SKM-1 treated with dmso at 0.1 percent for 144 hours (cell line): Measurements from ENCODE around the gene PRDX5.
"Not testable (repeated sequence)": the region's sequence is repeated elsewhere in the genome, so short reads cannot be mapped to it uniquely, and the experiment has no call there.

Experiments used
- DNase-seq: peaks from one replicate; lab custom pipeline; 2025; ENCODE audit not compliant: unreplicated experiment; lab: John Stamatoyannopoulos, UW

PRDX5 gene

DNA sequence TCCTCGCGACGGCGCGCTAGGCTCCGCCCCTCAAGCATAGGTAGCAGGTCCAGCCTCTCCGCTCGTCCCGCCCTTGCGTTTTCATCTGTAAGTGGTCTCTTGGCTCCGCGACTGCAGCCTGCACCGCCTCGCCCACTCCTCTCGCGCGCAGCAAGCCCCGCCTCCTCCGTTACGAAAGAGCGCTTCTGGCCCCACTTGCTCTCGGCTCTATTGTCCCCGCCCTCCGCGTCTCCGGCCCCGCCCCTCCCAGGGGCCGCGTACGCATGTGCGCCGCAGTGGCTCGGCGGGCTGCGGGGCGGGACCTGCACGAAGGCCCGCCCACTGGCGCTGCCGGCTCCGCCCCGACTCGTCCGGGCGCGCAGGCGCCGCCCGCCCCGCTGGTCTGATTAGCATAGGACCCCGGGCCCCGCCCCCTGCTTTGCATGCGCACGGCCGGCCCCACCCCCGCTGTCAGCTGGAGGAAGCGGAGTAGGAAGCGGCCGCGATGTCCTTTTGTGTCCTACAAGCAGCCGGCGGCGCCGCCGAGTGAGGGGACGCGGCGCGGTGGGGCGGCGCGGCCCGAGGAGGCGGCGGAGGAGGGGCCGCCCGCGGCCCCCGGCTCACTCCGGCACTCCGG, 12.7 kb upstream of the PRDX5 start, which contains the start of gene ESRRA:
TSS of gene ESRRA (plus strand) at position 450 of the 616 bp plus-strand sequence. CDS start 1,656 bp downstream, outside the sequence.
- DNase-seq: peak; percentile 100

DNA sequence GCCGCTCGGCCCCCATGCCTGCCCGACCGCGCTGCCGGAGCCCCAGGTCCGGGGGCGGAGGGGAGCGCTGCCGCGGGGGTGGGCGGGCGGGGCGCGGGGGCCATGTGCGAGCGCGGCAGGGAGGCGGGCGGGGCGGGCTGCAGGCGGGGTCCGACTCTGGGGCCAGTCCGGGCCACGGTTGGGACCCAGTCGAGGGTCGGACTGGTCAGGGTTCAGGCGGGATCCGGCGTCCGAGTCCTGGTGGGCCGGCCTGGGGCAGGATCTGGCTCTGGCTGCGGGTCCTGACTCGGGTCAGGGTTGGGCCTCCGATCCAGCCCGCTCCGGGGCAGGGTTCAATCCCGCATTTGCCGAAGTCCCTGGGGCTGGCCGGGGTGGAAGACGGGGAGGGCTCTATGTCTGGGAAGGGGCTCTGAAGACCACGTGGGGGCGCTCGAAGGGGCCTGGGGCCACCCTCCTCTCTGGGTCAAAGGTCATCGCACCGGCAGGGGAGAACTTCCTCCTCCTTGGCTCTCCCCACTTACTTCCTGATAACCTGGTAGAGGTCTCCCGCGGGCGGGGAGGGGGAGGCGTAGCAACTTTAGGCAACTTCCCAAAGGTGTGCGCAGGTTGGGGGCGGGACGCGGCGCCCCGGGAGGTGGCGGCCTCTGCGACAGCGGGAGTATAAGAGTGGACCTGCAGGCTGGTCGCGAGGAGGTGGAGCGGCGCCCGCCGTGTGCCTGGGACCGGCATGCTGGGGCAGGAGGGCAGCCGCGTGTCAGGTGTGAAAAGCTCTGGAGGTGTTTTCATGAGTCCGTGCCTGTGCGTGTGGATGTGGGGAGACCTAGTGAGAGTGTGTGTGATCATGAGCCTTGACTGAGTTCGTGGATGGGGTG, 12.0 kb upstream of the PRDX5 start:
- DNase-seq: peak; percentile 82

DNA sequence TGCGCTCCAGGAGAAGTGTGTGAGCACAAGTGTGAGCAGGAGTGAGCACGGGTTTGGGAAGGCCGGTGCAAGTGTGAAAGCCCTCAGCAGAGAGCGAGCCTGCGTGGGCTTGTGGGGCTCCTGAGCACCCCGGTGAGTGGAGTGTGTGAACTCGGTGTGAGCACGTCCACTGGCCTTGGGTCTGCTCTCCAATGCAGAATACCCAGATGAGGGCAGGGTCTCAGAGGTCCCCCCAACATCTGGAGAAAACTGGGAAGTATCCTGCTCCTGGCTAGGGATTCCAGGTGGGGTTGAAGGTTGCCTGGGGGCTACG, 11.4 kb upstream of the PRDX5 start:
- no peak for DNase-seq

DNA sequence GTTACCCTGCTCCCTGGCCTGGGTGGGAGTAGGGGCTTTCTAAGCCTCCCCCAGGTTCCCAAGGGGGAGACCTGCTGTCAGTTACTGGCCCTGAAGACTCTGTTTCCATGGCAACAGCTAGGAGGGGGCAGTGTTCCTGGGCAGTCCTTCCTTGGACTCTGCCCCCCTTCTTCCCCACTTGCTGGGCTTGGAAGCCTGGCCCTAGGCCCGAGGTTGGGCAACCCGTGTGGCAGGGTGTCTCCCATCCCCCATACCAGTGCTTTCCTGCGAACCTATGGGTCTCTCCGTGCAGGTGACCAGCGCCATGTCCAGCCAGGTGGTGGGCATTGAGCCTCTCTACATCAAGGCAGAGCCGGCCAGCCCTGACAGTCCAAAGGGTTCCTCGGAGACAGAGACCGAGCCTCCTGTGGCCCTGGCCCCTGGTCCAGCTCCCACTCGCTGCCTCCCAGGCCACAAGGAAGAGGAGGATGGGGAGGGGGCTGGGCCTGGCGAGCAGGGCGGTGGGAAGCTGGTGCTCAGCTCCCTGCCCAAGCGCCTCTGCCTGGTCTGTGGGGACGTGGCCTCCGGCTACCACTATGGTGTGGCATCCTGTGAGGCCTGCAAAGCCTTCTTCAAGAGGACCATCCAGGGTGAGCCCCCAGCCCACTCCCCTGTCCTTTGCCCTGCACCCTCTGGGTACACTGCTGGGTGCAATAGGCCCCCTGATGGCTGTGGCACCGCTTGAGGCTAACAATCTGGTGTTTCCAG, 10.9 kb upstream of the PRDX5 start:
- DNase-seq: no peak

DNA sequence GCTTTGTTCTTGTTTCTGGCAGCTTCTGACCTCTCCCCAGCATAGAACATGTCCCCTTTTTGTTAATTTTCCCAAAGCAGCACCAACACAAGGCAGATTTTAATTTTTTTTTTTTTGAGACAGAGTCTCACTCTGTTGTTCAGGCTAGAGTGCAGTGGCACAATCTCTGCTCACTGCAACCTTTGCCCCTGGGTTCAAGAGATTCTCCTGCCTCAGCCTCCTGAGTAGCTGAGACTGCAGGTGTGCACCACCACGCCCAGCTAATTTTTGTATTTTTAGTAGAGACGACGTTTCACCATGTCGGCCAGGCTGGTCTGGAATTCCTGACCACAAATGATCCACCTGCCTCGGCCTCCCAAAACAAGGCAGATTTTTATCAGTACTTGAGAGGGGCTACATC, 10.1 kb upstream of the PRDX5 start:
- not testable (repeated sequence) for DNase-seq

DNA sequence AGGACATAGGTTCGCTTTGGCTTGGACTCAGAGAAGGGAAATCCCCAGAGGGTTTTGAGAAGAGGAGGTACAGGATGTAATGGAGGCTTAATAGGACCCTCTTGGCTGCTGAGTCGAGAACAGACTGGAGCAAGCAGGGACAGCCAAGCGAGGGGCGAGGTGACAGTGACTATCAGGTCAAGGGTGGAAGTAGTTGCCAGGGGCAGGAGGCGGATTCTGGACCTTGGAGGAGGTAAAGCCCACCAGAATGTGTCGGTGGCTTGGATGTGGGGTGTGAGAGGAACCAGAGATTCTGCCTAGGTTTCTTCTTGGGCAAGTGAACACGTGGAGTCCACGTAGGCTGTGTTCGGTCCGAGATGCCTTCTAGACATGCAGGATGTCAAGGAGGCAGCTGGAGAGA, 5.0 kb upstream of the PRDX5 start:
- DNase-seq: no peak

DNA sequence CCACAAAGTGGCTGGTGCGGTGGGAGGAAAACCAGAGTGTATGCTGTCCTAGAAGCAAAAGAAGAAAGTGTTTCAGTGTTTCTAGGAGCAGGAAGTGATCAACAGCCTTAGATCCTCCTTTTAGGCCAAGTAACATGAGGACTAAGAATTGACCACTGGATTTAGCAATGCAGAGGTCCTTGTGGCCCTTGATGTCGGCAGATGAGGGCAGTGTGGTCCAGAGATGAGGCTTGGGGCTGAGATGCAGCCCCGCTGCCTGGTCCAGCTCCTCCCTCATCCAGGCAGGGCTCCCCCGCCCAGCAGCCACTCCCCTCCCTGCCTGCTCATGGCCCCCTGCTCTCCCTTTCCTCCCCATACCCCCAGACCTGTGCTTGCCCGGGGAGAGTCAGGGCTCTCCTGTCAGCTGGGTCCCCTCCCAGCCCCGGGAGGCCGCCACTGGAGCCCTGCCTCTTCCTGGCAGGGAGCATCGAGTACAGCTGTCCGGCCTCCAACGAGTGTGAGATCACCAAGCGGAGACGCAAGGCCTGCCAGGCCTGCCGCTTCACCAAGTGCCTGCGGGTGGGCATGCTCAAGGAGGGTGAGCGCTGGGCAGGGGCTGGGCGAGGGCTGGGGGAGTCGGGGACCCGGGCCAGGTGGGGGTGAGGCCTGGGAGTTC, 4.3 kb upstream of the PRDX5 start:
- no peak for DNase-seq

DNA sequence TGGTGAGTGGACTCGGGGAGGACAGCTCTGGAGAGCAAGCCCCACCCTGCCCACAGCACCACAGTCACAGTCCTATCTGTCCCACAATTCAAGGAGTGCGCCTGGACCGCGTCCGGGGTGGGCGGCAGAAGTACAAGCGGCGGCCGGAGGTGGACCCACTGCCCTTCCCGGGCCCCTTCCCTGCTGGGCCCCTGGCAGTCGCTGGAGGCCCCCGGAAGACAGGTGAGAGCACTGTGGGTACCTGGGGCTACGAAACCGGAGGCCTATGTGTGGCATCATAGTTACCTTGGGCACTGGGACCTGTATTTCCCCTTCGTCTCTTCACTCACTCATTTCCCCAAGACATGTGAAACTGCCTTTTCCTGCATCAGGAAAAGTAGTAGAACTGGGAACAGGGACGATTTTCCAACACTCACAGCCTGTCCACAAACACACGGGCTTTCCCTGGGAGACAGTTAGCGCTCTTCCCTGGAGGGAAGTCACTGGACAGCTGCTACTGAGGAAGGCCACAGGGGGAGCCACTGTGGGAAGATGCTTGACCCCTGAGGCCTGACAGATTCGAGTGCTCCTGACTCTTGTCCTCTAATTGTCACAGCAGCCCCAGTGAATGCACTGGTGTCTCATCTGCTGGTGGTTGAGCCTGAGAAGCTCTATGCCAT, 3.6 kb upstream of the PRDX5 start:
- no peak for DNase-seq

DNA sequence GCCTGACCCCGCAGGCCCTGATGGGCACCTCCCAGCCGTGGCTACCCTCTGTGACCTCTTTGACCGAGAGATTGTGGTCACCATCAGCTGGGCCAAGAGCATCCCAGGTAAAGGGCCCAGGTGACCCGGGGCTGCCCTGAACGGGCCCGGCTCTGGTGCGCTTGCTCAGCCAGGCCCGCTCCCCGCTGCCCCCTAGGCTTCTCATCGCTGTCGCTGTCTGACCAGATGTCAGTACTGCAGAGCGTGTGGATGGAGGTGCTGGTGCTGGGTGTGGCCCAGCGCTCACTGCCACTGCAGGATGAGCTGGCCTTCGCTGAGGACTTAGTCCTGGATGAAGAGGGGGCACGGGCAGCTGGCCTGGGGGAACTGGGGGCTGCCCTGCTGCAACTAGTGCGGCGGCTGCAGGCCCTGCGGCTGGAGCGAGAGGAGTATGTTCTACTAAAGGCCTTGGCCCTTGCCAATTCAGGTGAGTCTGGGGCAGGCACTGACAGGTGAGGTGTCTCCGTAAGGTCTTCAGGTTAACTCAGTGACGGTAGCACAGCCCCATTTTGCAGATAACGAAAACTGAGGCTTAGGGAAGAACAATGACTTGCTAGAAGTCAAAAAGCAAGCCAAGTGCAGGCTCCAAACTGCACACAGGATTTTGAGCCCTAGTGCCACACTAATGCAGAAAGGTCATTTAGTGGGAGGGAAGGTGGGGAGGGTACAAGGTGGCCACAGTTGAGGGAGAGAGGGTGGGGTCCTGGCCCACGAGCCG, 2.9 kb upstream of the PRDX5 start:
- no peak for DNase-seq

DNA sequence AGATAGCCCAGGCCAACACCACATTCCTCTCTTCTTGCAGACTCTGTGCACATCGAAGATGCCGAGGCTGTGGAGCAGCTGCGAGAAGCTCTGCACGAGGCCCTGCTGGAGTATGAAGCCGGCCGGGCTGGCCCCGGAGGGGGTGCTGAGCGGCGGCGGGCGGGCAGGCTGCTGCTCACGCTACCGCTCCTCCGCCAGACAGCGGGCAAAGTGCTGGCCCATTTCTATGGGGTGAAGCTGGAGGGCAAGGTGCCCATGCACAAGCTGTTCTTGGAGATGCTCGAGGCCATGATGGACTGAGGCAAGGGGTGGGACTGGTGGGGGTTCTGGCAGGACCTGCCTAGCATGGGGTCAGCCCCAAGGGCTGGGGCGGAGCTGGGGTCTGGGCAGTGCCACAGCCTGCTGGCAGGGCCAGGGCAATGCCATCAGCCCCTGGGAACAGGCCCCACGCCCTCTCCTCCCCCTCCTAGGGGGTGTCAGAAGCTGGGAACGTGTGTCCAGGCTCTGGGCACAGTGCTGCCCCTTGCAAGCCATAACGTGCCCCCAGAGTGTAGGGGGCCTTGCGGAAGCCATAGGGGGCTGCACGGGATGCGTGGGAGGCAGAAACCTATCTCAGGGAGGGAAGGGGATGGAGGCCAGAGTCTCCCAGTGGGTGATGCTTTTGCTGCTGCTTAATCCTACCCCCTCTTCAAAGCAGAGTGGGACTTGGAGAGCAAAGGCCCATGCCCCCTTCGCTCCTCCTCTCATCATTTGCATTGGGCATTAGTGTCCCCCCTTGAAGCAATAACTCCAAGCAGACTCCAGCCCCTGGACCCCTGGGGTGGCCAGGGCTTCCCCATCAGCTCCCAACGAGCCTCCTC, 2.0 kb upstream of the PRDX5 start:
- not testable (repeated sequence) for DNase-seq

DNA sequence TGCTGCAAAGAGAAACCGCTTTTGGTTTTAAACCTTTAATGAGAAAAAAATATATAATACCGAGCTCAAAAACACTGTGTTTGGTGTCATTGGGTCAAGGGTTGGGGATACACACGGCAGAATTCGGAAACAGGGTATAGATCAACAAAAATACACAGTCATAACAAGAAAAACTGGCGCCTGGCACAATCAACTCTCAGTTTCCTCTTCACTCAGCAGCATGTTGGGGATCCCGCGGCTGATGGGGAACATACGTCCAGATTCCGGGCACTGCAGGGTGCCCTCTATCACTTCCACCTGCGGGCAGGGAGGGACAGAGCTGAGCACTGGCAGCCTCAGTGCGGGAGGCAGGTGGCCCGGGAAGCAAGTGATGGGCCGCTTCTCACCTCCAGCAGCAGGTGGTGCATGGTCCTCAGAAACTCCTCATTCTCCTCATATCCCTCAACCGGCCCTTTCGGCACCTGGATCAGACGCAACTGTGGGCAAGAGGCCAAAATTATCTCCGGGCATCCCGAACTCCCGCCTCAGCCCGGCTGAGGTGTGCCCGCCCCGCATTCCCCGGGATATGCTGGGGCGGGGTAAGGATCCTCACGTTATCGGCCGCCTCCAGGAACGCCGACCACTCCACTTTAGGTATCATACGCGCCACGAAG, 1.1 kb upstream of the PRDX5 start:
- no peak for DNase-seq

DNA sequence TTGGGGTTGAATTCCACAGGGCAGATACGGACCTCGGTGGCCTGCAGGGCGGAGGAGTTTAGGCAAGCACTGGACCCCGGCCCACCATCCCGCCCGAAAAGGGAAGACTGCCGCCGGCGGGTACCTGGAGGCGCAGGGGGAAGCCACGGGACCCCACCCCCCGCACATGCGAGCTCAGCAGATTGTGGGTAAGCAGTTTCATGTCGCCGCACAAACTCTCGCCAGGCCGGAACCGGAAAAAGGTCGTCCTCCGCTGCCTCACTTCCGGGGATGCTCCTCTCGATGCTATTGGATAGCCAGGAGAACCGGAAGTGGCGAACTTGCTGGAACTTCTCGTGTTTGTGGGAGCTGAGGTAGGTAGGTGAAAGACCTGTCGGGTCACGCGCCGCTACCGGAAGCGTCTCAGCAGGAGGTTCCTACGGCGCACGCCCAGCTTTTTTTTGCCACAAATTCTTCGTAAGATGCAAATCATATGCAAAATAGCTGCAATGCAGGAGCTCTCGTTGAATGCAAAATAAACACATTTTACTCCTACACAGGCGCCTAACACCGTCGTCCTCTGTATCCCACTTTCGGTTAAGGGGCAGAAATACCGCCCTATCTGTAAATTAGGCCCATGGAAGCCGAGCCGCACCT, 478 bp upstream of the PRDX5 start, which contains the start of gene TRMT112:
TSS of gene TRMT112 (minus strand) at position 235 of the 636 bp plus-strand sequence. CDS start at position 202, 33 bp downstream.
- DNase-seq: peak; percentile 95

DNA sequence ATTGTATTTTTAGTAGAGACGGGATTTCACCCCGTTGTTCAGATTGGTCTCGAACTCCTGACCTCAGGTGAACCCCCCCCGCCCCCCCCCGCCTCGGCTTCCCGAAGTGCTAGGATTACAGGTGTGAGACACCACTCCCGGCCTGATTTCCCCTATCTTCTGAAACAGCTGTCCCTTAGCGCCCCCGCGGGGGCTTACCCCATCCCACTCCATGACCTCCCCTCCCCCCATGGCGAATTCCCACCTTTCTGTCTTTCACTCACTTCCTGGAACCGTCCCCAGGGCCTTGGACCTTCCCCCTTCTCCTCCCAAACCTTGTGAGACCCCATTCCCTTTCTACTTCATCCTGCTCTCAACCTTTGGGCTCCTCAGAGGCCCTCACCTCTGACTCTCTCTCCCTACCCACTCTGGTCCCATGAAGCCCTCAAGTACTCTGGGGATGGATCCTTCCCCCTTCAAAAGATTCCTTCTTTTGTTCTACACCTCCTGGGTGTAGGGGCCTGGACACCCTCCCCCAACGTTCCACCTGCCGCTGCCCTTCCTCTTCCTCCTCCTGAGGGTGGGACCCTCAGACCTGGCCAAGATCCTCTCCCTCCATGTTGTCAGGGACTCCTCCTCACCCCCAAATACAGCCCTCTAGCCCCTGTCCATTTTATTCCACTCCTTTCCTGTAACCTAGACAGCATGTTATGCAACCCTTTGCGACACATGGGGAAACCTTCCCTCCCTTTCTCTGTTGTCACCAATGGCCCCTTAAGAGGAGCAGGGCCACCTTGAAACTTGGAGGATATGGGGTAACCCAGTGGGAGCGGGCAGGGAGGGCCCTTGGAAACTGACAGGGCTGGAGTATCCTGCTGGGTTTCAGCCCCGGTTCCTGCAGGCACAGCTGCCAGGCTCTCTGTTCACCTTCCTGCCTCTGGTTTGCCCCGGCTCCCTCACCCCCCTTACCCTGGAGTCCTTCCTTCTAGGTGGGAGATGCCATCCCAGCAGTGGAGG, 1.1 kb downstream of the PRDX5 start:
- DNase-seq: peak; percentile 39

DNA sequence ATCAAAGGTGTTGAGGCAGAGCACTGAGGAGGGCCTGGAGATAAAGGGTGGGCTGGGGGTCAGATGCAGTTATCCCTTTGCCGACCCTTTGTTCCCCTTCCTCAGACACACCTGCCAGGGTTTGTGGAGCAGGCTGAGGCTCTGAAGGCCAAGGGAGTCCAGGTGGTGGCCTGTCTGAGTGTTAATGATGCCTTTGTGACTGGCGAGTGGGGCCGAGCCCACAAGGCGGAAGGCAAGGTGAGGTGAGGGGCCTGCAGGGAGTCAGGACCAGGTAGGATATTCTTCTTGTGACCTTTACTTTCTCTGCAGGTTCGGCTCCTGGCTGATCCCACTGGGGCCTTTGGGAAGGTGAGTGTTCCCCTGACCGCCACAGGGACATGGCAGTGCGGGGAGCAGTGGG, 2.6 kb downstream of the PRDX5 start:
- no peak for DNase-seq

DNA sequence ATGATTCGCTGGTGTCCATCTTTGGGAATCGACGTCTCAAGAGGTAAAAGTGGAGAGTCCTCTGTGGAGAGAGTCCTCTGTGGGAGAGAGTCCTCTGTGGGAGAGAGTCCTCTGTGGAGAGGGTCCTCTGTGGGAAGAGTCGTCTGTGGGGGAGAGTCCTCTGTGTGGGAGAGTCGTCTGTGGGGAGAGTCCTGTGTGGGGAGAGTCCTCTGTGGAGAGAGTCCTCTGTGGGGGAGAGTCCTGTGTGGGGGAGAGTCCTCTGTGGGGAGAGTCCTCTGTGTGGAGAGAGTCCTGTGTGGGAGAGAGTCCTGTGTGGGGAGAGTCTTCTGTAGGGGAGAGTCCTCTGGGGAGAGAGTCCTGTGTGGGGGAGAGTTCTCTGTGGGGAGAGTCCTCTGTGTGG, 3.1 kb downstream of the PRDX5 start:
- no peak for DNase-seq

DNA sequence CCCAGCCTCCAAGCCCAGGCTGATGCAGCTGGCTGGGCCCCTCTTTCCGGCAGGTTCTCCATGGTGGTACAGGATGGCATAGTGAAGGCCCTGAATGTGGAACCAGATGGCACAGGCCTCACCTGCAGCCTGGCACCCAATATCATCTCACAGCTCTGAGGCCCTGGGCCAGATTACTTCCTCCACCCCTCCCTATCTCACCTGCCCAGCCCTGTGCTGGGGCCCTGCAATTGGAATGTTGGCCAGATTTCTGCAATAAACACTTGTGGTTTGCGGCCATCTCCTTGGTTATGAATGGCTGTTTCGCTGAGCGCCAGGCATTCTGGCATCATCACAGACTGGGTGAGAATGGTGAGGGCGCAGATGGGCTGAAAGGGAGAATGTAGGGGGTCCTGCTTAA, 3.6 kb downstream of the PRDX5 start:
- DNase-seq: no peak

DNA sequence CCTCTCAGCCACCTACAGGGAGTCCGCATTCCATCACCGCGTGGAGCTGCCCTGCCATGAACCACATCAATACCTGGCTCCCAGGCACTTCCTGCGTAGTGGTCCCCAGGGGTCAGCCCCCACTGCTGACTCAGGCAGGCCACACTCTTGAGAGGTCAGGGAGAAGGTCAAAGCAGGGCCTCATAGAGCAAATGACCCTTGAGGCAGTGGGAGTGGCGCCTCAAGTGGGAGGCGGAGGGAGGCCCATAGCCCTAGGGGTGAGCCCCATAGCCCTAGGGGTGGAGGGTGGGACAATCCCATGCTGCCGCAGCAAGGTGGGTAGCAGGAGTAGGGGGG, 5.0 kb downstream of the PRDX5 start:
- no peak for DNase-seq
